NCI-H2029 (cell line): Measurements from ENCODE around the gene CRTC2.

Experiments
- DNase-seq: peaks from one replicate; lab custom pipeline; 2025; lab: John Stamatoyannopoulos, UW

CRTC2 gene

GRCh38 chr1:153946622-153947241 lies 11.7 kb downstream of the CRTC2 start, which contains the start of gene DENND4B:
DENND4B (minus strand) TSS chr1:153946718; CDS start chr1:153944374, 2,344 bp downstream.
- peak; percentile 60 for DNase-seq

- DNase-seq, result peak; percentile 43
Measured at GRCh38 chr1:153945795-153946621, 12.4 kb downstream of the CRTC2 start.

GRCh38 chr1:153945131-153945794 lies 13.1 kb downstream of the CRTC2 start:
- no peak for DNase-seq

GRCh38 chr1:153944827-153945117 lies 13.6 kb downstream of the CRTC2 start:
- no peak for DNase-seq

GRCh38 chr1:153944005-153944826 lies 14.2 kb downstream of the CRTC2 start:
- no peak for DNase-seq

GRCh38 chr1:153942766-153943549 lies 15.5 kb downstream of the CRTC2 start:
- DNase-seq, result no peak

GRCh38 chr1:153941826-153942725 lies 16.3 kb downstream of the CRTC2 start:
- no peak for DNase-seq

GRCh38 chr1:153940756-153941155 lies 17.7 kb downstream of the CRTC2 start:
- no peak for DNase-seq

GRCh38 chr1:153939476-153939875 lies 18.9 kb downstream of the CRTC2 start:
- DNase-seq, result no peak

- no peak for DNase-seq
Measured at GRCh38 chr1:153938996-153939395, 19.4 kb downstream of the CRTC2 start.

GRCh38 chr1:153937331-153937730 lies 21.1 kb downstream of the CRTC2 start:
- DNase-seq, result no peak

- no peak for DNase-seq
Measured at GRCh38 chr1:153936011-153936802, 22.2 kb downstream of the CRTC2 start.

GRCh38 chr1:153934746-153935145 lies 23.7 kb downstream of the CRTC2 start:
- no peak for DNase-seq

- no peak for DNase-seq
Measured at GRCh38 chr1:153933955-153934354, 24.5 kb downstream of the CRTC2 start.

GRCh38 chr1:153933430-153933829 lies 25.0 kb downstream of the CRTC2 start:
- no peak for DNase-seq

GRCh38 chr1:153932156-153933131 lies 26.0 kb downstream of the CRTC2 start:
- no peak for DNase-seq

- no peak for DNase-seq
Measured at GRCh38 chr1:153929981-153930948, 28.1 kb downstream of the CRTC2 start.
